ENCODE measurements around the gene CA5A.
"Not testable (repeated sequence)": the region's sequence is repeated elsewhere in the genome, so short reads cannot be mapped to it uniquely, and the experiment has no call there.

Gene CA5A

DNA sequence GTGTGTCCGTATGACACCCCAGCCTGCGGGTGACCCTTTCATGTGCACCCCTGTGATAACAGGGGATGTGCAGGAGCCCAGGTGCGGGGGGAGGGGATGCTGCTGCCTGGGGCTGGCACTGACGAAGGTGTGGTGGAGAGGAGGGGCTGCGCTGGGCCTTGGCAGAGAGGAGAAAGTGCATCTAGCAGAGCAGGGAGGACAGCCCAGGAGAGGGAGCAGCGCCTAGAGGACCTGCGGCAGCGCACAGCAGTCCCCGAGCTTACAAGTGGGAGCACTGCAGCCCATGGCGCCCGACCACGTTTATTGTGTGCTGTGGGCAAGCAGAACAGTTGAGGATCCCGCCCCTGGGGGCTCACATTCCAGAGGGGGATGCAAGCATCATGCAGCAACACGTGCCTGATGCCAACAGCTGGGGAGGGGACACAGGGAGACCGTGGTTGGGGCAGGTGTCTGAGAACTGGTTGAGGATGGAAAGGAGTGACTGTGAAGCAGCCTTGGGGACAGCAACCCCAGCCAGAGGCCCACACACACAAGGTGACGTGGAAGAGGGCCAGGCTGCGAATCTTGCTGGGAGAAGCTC, 56.1 kb downstream of the CA5A start:
- H3K36me3 ChIP-seq (ENCODE audit: control insufficient read depth in 4 of 4, insufficient read depth in 4 of 4, low read length in 3 of 4) = no peaks in the 10 kb centered on the region
- DNase-seq = no peak
- POLR2A ChIA-PET = no interaction called here
- peaks cover 0 to 10% (median 0%) of the 10 kb centered on the region in 4 experiments for H3K4me1 ChIP-seq (ENCODE audit: control extremely low read depth in 1 of 4, control insufficient read depth in 4 of 4, insufficient read depth in 4 of 4, low read length in 3 of 4)
- no peak overlapping the region for H3K27ac ChIP-seq (ENCODE audit: insufficient read depth in 1 of 2, low read depth in 1 of 2, low read length in 2 of 2, poor library complexity in 1 of 2, severe bottlenecking in 2 of 2)
- CTCF ChIA-PET = interaction anchor here (1.4 kb wide), 1 partner anchor 9 kb away, joined by 3 read pairs; no protein-coding TSS in a partner anchor
- H3K9me3 ChIP-seq (ENCODE audit: control extremely low read depth in 1 of 5, control insufficient read depth in 4 of 5, insufficient read depth in 2 of 5, low read depth in 1 of 5, low read length in 4 of 5) = peaks cover 0 to 2% (median 0%) of the 10 kb centered on the region in 5 experiments
- 86% methylated on average over 15 of the region's 17 CpGs for WGBS (ENCODE audit: insufficient coverage)
- H3K4me3 ChIP-seq (ENCODE audit: control insufficient read depth in 1 of 7, extremely low read depth in 1 of 7, insufficient read depth in 4 of 7, low read depth in 2 of 7, low read length in 6 of 7) = no peak overlapping the region
- peaks cover 0 to 20% (median 3%) of the 10 kb centered on the region in 5 experiments for H3K27me3 ChIP-seq (replicated peaks in 2 of 5; ENCODE audit: control insufficient read depth in 4 of 5, insufficient read depth in 5 of 5, low read length in 4 of 5)

DNA sequence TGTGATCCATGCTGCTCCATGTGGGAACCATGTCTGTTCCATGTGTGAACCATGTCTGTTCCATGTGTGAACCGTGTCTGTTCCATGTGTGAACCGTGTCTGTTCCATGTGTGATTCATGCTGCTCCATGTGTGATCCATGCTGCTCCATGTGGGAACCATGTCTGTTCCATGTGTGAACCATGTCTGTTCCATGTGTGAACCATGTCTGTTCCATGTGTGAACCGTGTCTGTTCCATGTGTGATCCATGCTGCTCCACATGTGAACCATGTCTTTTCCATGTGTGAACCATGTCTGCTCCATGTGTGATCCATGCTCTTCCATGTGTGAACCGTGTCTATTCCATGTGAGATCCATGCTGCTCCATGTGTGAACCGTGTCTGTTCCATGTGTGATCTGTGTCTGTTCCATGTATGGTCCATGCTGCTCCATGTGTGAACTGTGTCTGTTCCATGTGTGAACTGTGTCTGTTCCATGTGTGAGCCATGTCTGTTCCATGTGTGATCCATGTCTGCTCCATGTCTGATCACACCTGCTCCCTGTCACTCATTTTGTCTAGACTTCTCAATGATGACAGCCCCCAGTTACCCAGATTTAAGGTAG, 56.8 kb downstream of the CA5A start:
- DNase-seq; H3K36me3 ChIP-seq (ENCODE audit: control insufficient read depth in 4 of 4, insufficient read depth in 4 of 4, low read length in 3 of 4); H3K27ac ChIP-seq (ENCODE audit: insufficient read depth in 1 of 2, low read depth in 1 of 2, low read length in 2 of 2, poor library complexity in 1 of 2, severe bottlenecking in 2 of 2); POLR2A ChIA-PET; H3K9me3 ChIP-seq (ENCODE audit: control extremely low read depth in 1 of 5, control insufficient read depth in 4 of 5, insufficient read depth in 2 of 5, low read depth in 1 of 5, low read length in 4 of 5); CTCF ChIA-PET; H3K4me3 ChIP-seq (ENCODE audit: control insufficient read depth in 1 of 7, extremely low read depth in 1 of 7, insufficient read depth in 4 of 7, low read depth in 2 of 7, low read length in 6 of 7): not testable (repeated sequence)
- peaks cover 0 to 20% (median 3%) of the 10 kb centered on the region in 5 experiments for H3K27me3 ChIP-seq (replicated peaks in 2 of 5; ENCODE audit: control insufficient read depth in 4 of 5, insufficient read depth in 5 of 5, low read length in 4 of 5)
- WGBS (ENCODE audit: insufficient coverage) = 93% methylated on average over 5 of the region's 5 CpGs
- H3K4me1 ChIP-seq (ENCODE audit: control extremely low read depth in 1 of 4, control insufficient read depth in 4 of 4, insufficient read depth in 4 of 4, low read length in 3 of 4) = peaks cover 0 to 17% (median under 1%) of the 10 kb centered on the region in 4 experiments

DNA sequence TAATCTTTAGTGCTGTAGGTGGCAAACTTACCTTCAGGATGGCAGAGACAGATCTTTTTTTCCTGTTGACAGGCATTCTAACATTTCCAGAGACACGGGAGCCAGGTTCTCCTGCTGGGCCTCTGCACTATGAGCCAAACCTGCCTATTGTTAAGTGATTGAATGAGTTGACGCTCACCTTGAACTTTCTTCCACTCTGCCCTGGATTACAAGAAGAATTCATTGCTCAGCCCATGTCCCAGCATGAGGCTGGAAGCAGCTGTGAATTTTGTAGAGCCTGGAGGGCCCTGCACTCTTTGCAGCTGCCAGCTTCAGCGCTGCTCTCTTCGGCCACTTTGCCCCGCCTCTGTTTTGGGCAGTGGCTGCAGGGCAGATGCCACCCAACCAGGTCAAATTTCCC, 57.6 kb downstream of the CA5A start:
- Histone ChIP-seq H3K27me3 (replicated peaks in 2 of 5; ENCODE audit: control insufficient read depth in 4 of 5, insufficient read depth in 5 of 5, low read length in 4 of 5) (peaks cover 0 to 20% (median 3%) of the 10 kb centered on the region in 5 experiments), H3K4me3 (ENCODE audit: control insufficient read depth in 1 of 7, extremely low read depth in 1 of 7, insufficient read depth in 4 of 7, low read depth in 2 of 7, low read length in 6 of 7) (no peak overlapping the region), H3K4me1 (ENCODE audit: control extremely low read depth in 1 of 4, control insufficient read depth in 4 of 4, insufficient read depth in 4 of 4, low read length in 3 of 4) (peaks cover 0 to 18% (median under 1%) of the 10 kb centered on the region in 4 experiments), H3K9me3 (ENCODE audit: control extremely low read depth in 1 of 5, control insufficient read depth in 4 of 5, insufficient read depth in 2 of 5, low read depth in 1 of 5, low read length in 4 of 5) (peaks cover 0 to 2% (median 0%) of the 10 kb centered on the region in 5 experiments), H3K27ac (ENCODE audit: insufficient read depth in 1 of 2, low read depth in 1 of 2, low read length in 2 of 2, poor library complexity in 1 of 2, severe bottlenecking in 2 of 2) (no peak overlapping the region), H3K36me3 (ENCODE audit: control insufficient read depth in 4 of 4, insufficient read depth in 4 of 4, low read length in 3 of 4) (no peaks in the 10 kb centered on the region)
- WGBS (ENCODE audit: insufficient coverage) = 91% methylated on average over 4 of the region's 5 CpGs
- ChIA-PET POLR2A (no interaction called here), CTCF (no interaction called here)
- no peak for DNase-seq

DNA sequence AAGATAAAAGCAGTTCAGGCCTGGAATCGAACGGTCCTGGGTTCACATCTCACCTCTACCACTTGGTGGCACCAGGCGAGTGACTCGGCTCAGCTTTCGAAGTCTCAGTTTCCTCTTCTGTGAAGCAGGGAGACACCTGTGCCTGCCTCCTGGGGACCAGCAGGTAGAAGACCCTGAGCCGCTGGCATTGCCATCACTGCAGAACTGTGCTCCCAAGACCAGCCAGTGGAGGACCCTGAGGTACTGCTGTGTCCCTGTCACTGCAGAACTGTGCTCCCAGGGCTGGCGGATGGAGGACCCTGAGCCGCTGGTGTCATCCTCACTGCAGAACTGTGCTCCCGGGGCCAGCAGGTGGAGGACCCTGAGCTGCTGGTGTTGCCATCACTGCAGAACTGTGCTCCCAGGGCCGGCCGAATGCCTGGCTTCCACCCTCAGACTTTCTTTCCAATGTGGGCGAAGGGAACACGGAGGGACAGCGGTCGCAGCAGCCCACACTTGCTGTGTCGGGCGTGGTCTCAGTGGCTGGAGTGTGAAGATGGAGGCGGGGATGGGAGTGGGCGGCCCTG, 58.3 kb downstream of the CA5A start:
- CTCF ChIA-PET = no interaction called here

DNA sequence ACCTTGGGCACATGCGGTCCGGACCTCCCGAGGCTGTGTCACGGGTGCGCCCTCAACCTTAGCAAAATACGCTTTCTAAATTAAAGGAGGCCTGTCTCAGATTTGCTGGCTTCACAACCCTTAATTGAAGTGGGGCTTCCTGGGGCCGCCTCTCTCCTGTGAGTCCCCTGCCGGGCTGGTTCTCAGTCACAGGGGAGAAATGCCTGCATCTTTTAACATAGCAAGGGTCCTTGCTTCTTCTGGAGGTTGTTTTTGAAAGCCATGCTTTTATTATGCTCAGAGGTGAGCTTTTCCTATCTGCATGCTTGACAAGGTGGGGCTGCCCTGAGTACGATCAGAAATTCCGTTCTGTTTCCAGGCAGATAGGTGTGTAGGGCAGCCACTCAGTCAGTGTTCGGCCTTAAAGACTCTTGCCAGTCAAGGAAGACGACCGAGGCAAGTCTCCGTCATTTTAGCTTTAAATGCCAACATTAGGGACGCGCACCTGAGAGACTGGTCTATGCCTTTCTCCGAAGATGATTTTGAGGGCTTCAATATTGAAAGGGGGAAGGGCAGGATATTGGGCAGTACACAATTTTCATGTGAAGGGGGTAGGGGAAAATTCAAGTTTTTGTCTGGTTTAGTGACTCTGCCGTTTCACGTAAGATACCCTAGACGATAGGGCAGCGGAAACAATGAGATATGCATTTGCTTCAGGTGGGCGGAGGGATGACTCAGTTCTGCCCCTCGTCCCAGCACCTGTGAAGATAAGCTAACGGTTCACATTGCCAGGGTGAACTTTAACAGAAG, 61.5 kb downstream of the CA5A start:
- DNase-seq = no peak
- Histone ChIP-seq H3K4me1 (ENCODE audit: control extremely low read depth in 1 of 4, control insufficient read depth in 4 of 4, insufficient read depth in 4 of 4, low read length in 3 of 4) (peaks cover 0 to 39% (median 15%) of the 10 kb centered on the region in 4 experiments), H3K9me3 (ENCODE audit: control extremely low read depth in 1 of 5, control insufficient read depth in 4 of 5, insufficient read depth in 2 of 5, low read depth in 1 of 5, low read length in 4 of 5) (peaks cover 0 to 2% (median 0%) of the 10 kb centered on the region in 5 experiments), H3K36me3 (ENCODE audit: control insufficient read depth in 4 of 4, insufficient read depth in 4 of 4, low read length in 3 of 4) (no peaks in the 10 kb centered on the region), H3K27me3 (replicated peaks in 2 of 5; ENCODE audit: control insufficient read depth in 4 of 5, insufficient read depth in 5 of 5, low read length in 4 of 5) (no peaks in the 10 kb centered on the region), H3K4me3 (ENCODE audit: control insufficient read depth in 1 of 7, extremely low read depth in 1 of 7, insufficient read depth in 4 of 7, low read depth in 2 of 7, low read length in 6 of 7) (no peak overlapping the region), H3K27ac (ENCODE audit: insufficient read depth in 1 of 2, low read depth in 1 of 2, low read length in 2 of 2, poor library complexity in 1 of 2, severe bottlenecking in 2 of 2) (no peak overlapping the region)
- ChIA-PET CTCF (interaction anchor here (0.8 to 3.6 kb wide), 13 partner anchors 9 to 98 kb away, joined by 3 to 27 read pairs (median 3); no protein-coding TSS in a partner anchor), POLR2A (interaction anchor here (1.0 kb wide), 1 partner anchor 96 kb away, joined by 5 read pairs; no protein-coding TSS in a partner anchor)
- 94% methylated on average over 23 of the region's 24 CpGs for WGBS (ENCODE audit: insufficient coverage)

More for the DNA sequence above, 58.3 kb downstream of the CA5A start:
- H3K4me3 ChIP-seq (ENCODE audit: control insufficient read depth in 1 of 7, extremely low read depth in 1 of 7, insufficient read depth in 4 of 7, low read depth in 2 of 7, low read length in 6 of 7) = no peak overlapping the region
- no peak overlapping the region for H3K27ac ChIP-seq (ENCODE audit: insufficient read depth in 1 of 2, low read depth in 1 of 2, low read length in 2 of 2, poor library complexity in 1 of 2, severe bottlenecking in 2 of 2)
- H3K9me3 ChIP-seq (ENCODE audit: control extremely low read depth in 1 of 5, control insufficient read depth in 4 of 5, insufficient read depth in 2 of 5, low read depth in 1 of 5, low read length in 4 of 5) = peaks cover 0 to 2% (median 0%) of the 10 kb centered on the region in 5 experiments
- H3K36me3 ChIP-seq (ENCODE audit: control insufficient read depth in 4 of 4, insufficient read depth in 4 of 4, low read length in 3 of 4) = no peaks in the 10 kb centered on the region
- POLR2A ChIA-PET = no interaction called here
- peaks cover 0 to 20% (median 3%) of the 10 kb centered on the region in 5 experiments for H3K27me3 ChIP-seq (replicated peaks in 2 of 5; ENCODE audit: control insufficient read depth in 4 of 5, insufficient read depth in 5 of 5, low read length in 4 of 5)
- peaks cover 0 to 18% (median under 1%) of the 10 kb centered on the region in 4 experiments for H3K4me1 ChIP-seq (ENCODE audit: control extremely low read depth in 1 of 4, control insufficient read depth in 4 of 4, insufficient read depth in 4 of 4, low read length in 3 of 4)
- WGBS (ENCODE audit: insufficient coverage) = 88% methylated on average over 18 of the region's 19 CpGs
- DNase-seq = no peak

DNA sequence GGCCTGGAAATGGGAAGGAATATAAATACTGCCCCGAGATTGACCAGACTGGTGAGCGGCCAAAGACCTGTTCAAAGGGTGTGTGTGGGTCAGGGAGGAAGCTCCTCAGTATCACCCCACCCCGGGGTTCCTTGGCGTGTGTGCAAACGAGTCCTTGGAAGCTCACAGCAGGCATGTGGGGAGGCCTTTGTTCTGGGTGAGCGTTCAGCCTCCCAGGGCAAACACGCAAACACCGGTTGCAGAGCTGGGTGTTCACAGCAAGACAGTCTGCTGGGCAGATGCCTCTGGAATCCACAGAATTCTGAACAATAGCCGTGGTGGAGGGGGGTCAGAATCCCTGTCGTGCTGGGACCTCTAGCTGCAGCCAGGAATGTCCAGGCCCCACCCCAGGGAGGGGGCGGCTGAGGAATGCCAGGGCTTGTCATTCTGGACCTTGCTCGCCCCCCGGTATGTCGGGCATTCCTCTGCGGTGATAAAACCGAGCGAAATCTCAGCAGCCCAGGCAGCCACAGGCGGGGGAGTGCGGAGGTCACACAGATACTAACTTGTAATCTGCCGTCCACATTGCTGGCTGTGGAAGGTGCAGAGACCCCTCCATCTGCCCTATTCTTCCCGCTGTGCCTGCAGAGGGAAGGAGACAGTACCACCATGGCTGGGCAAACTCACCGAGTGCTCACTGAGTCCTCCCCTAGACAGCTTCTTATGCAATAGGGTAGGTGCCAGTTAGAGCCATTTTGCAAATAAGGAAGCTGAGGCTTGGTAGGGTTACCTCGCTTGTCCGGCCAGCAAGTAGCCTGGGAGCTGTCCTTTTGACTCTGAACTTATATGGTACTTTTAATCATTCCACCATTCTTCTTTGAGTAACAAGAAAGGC, 65.7 kb downstream of the CA5A start:
- H3K27me3 ChIP-seq (replicated peaks in 2 of 5; ENCODE audit: control insufficient read depth in 4 of 5, insufficient read depth in 5 of 5, low read length in 4 of 5); H3K36me3 ChIP-seq (ENCODE audit: control insufficient read depth in 4 of 4, insufficient read depth in 4 of 4, low read length in 3 of 4); H3K9me3 ChIP-seq (ENCODE audit: control extremely low read depth in 1 of 5, control insufficient read depth in 4 of 5, insufficient read depth in 2 of 5, low read depth in 1 of 5, low read length in 4 of 5): not testable (repeated sequence)
- H3K4me1 ChIP-seq (ENCODE audit: control extremely low read depth in 1 of 4, control insufficient read depth in 4 of 4, insufficient read depth in 4 of 4, low read length in 3 of 4) = peaks cover 0 to 60% (median 37%) of the 10 kb centered on the region in 4 experiments
- peak overlapping the region in 1 of 7 experiments; percentile 25 for H3K4me3 ChIP-seq (ENCODE audit: control insufficient read depth in 1 of 7, extremely low read depth in 1 of 7, insufficient read depth in 4 of 7, low read depth in 2 of 7, low read length in 6 of 7)
- peak in 1 of 3 donors; percentile 31 for DNase-seq
- ChIA-PET CTCF (interaction anchor here (0.6 to 8.7 kb wide), 20 partner anchors 10 to 282 kb away, joined by 3 to 155 read pairs (median 4); partner anchors contain the start of gene KLHDC4), POLR2A (interaction anchor here (0.6 to 2.5 kb wide), 6 partner anchors 14 to 91 kb away, joined by 3 to 23 read pairs (median 6); no protein-coding TSS in a partner anchor)
- H3K27ac ChIP-seq (ENCODE audit: insufficient read depth in 1 of 2, low read depth in 1 of 2, low read length in 2 of 2, poor library complexity in 1 of 2, severe bottlenecking in 2 of 2) = peak overlapping the region in 1 of 2 experiments; percentile 45
- WGBS (ENCODE audit: insufficient coverage) = 93% methylated on average over 16 of the region's 24 CpGs
